H1 (cell line): ENCODE data around the gene SEMA3G. TPM values are rescaled to one million over a fixed set of nuclear protein-coding genes. Genes with fewer than 3 reads are reported as not detected.

Experiments used
- CTCF ChIA-PET: fragments of 300-600 bp; sonication (Branson Sonifier 250); formaldehyde crosslinking; loops from one replicate; lab custom pipeline; 2021; ENCODE audit not compliant: partially characterized antibody; lab: Charles Lee
- POLR2A ChIA-PET: fragments of 300-600 bp; sonication (Branson Sonifier 250); formaldehyde crosslinking; loops from one replicate; lab custom pipeline; 2021; ENCODE audit warnings: inconsistent platforms; ENCODE audit not compliant: partially characterized antibody; lab: Charles Lee
- DNase-seq, 2 experiments: peaks; one replicate each; pipeline versions ENCODE4 v3.0.0 to v3.0.0-alpha.2; 2010 to 2022; ENCODE audit warnings: low spot score in 2 of 2, low read depth in 1 of 2, mixed read lengths in 1 of 2
- FAIRE-seq: peaks from 2 replicates; lab custom pipeline; 2011; peaks lifted over from hg19 to GRCh38; lab: Jason Lieb, UNC
- H2AFZ ChIP-seq: 2 replicates; pipeline ENCODE4 v1.8.1; 2012; ENCODE audit warnings: low read length, inconsistent platforms
- H2AK5ac ChIP-seq: 2 replicates; pipeline ENCODE4 v1.6.1; 2013; ENCODE audit warnings: low read depth, low read length
- H2BK120ac ChIP-seq: replicated peaks from 2 replicates; pipeline ENCODE3; 2013; ENCODE audit warnings: low read depth, low read length, inconsistent platforms
- H2BK12ac ChIP-seq: 2 replicates; pipeline ENCODE4 v1.6.1; 2013; ENCODE audit warnings: low read depth, low read length
- H2BK15ac ChIP-seq: 2 replicates; pipeline ENCODE4 v1.6.1; 2013; ENCODE audit warnings: low read length
- H2BK20ac ChIP-seq: 2 replicates; pipeline ENCODE4 v1.6.1; 2013; ENCODE audit warnings: low read length
- H2BK5ac ChIP-seq: 2 replicates; pipeline ENCODE4 v1.6.1; 2013; ENCODE audit warnings: low read depth, low read length
- H3K14ac ChIP-seq: 2 replicates; pipeline ENCODE4 v1.6.1; 2013; ENCODE audit warnings: inconsistent platforms; ENCODE audit not compliant: insufficient read length
- H3K18ac ChIP-seq: 2 replicates; pipeline ENCODE4 v1.6.1; 2013; ENCODE audit warnings: low read length; ENCODE audit errors: extremely low read depth
- H3K23ac ChIP-seq: 2 replicates; pipeline ENCODE4 v1.6.1; 2013; ENCODE audit warnings: inconsistent platforms; ENCODE audit not compliant: insufficient read length
- H3K23me2 ChIP-seq: 2 replicates; pipeline ENCODE4 v1.6.1; 2013; ENCODE audit warnings: low read depth, low read length
- H3K27ac ChIP-seq: 2 replicates; pipeline ENCODE4 v1.6.1; 2011; ENCODE audit warnings: low read depth, low read length, inconsistent platforms
- H3K27me3 ChIP-seq, 4 experiments: replicated peaks in 1 of 4; 1 replicate in 1 of 4; 2 replicates in 3 of 4; pipeline versions ENCODE4 v1.6.1 to v1.8.1; 2011 to 2013; ENCODE audit warnings: low read length in 3 of 4, mild to moderate bottlenecking in 3 of 4, inconsistent platforms in 2 of 4, mixed read lengths in 2 of 4, moderate library complexity in 1 of 4; ENCODE audit not compliant: control insufficient read depth in 3 of 4, insufficient read depth in 3 of 4; ENCODE audit errors: extremely low read depth in 1 of 4
- H3K36me3 ChIP-seq, 4 experiments: 2 replicates each; pipeline versions ENCODE4 v1.6.1 to v1.8.1; 2011 to 2013; ENCODE audit warnings: mild to moderate bottlenecking in 4 of 4, low read length in 3 of 4, moderate library complexity in 2 of 4, control low read depth in 1 of 4, inconsistent platforms in 1 of 4; ENCODE audit not compliant: insufficient read depth in 4 of 4, control insufficient read depth in 2 of 4
- H3K4ac ChIP-seq: replicated peaks from 2 replicates; pipeline ENCODE3; 2013; ENCODE audit warnings: low read length, low read depth, mixed read lengths, inconsistent platforms; ENCODE audit not compliant: insufficient read length
- H3K4me1 ChIP-seq, 4 experiments: replicated peaks in 1 of 4; 1 replicate in 1 of 4; 2 replicates in 3 of 4; pipeline versions ENCODE4 v1.6.1 to v1.8.1; 2011 to 2013; ENCODE audit warnings: low read length in 3 of 4, inconsistent platforms in 2 of 4, mixed read lengths in 1 of 4; ENCODE audit not compliant: insufficient read depth in 4 of 4, control insufficient read depth in 3 of 4
- H3K4me2 ChIP-seq, 2 experiments: 2 replicates each; pipeline versions ENCODE4 v1.6.1 to v1.8.1; 2011 to 2013; ENCODE audit warnings: low read depth in 2 of 2, low read length in 2 of 2, control low read depth in 1 of 2, inconsistent platforms in 1 of 2, mild to moderate bottlenecking in 1 of 2; ENCODE audit not compliant: insufficient read depth in 1 of 2
- H3K4me3 ChIP-seq, 4 experiments: fragments of 200-600, 300-600 bp in 1 of 4; sonication (generic), shearing (Covaris generic), sonication (Bioruptor Twin) in 1 of 4; 2 replicates each; pipeline versions ENCODE4 v1.5.1 to v1.8.1; 2011 to 2016; ENCODE audit warnings: low read length in 4 of 4, low read depth in 3 of 4, control low read depth in 2 of 4, inconsistent platforms in 2 of 4, mild to moderate bottlenecking in 2 of 4, mixed read lengths in 1 of 4, moderate library complexity in 1 of 4; ENCODE audit not compliant: insufficient read depth in 2 of 4; ENCODE audit errors: extremely low read depth in 1 of 4
- H3K56ac ChIP-seq: replicated peaks from 2 replicates; pipeline ENCODE3; 2013; ENCODE audit warnings: low read depth, mild to moderate bottlenecking, mixed read lengths, low read length, inconsistent platforms; ENCODE audit not compliant: insufficient read length
- H3K79me1 ChIP-seq: 2 replicates; pipeline ENCODE4 v1.6.1; 2013; ENCODE audit warnings: low read depth, low read length, control low read depth
- H3K79me2 ChIP-seq, 2 experiments: 2 replicates each; pipeline versions ENCODE4 v1.6.1 to v1.8.1; 2012 to 2013; ENCODE audit warnings: low read length in 2 of 2, mild to moderate bottlenecking in 2 of 2, inconsistent platforms in 1 of 2; ENCODE audit not compliant: insufficient read depth in 2 of 2, control insufficient read depth in 1 of 2
- H3K9ac ChIP-seq, 4 experiments: replicated peaks in 1 of 4; 1 replicate in 1 of 4; 2 replicates in 3 of 4; pipeline versions ENCODE4 v1.6.1 to v1.8.1; 2011 to 2013; ENCODE audit warnings: low read depth in 3 of 4, low read length in 3 of 4, control low read depth in 2 of 4, mild to moderate bottlenecking in 2 of 4, moderate library complexity in 2 of 4, inconsistent platforms in 1 of 4; ENCODE audit errors: extremely low read depth in 1 of 4
- H3K9me3 ChIP-seq, 2 experiments: 2 replicates each; pipeline versions ENCODE4 v1.6.1 to v1.8.1; 2012 to 2013; ENCODE audit warnings: mild to moderate bottlenecking in 2 of 2, moderate library complexity in 2 of 2, control low read depth in 1 of 2, inconsistent platforms in 1 of 2, low read depth in 1 of 2, low read length in 1 of 2, mixed read lengths in 1 of 2; ENCODE audit not compliant: insufficient read depth in 2 of 2
- H4K20me1 ChIP-seq, 2 experiments: replicated peaks in 1 of 2; 2 replicates each; pipeline versions ENCODE3 to v1.8.1; 2011 to 2013; ENCODE audit warnings: inconsistent platforms in 2 of 2, low read length in 2 of 2, mild to moderate bottlenecking in 1 of 2; ENCODE audit not compliant: insufficient read depth in 2 of 2, control insufficient read depth in 1 of 2
- H4K5ac ChIP-seq: 2 replicates; pipeline ENCODE4 v1.6.1; 2013; ENCODE audit warnings: low read length, low read depth, mixed read lengths, inconsistent platforms; ENCODE audit not compliant: insufficient read length
- H4K8ac ChIP-seq: 2 replicates; pipeline ENCODE4 v1.8.0; 2013; ENCODE audit warnings: mild to moderate bottlenecking, moderate library complexity, low read length, inconsistent platforms; ENCODE audit not compliant: insufficient read depth; ENCODE audit errors: extremely low read depth
- H4K91ac ChIP-seq: replicated peaks from 2 replicates; pipeline ENCODE3; 2013; ENCODE audit warnings: low read length, mixed read lengths, inconsistent platforms; ENCODE audit not compliant: insufficient read length
- ATF2 ChIP-seq: IDR thresholded peaks from 2 replicates; pipeline ENCODE4 v1.6.1; 2012; ENCODE audit warnings: low read length, inconsistent platforms
- ATF3 ChIP-seq: IDR thresholded peaks from 2 replicates; pipeline ENCODE4 v1.6.1; 2011; ENCODE audit warnings: low read depth, mild to moderate bottlenecking, low read length; ENCODE audit not compliant: insufficient read depth
- CBX5 ChIP-seq: fragments of 300-800, 300-1000 bp; sonication (generic); IDR thresholded peaks from 2 replicates; pipeline ENCODE4 v1.7.1; 2016; ENCODE audit warnings: antibody characterized with exemption, low read length, low read depth
- CEBPB ChIP-seq: IDR thresholded peaks from 2 replicates; pipeline ENCODE4 v1.6.1; 2012; ENCODE audit warnings: low read depth, low read length
- MAX ChIP-seq: IDR thresholded peaks from 2 replicates; pipeline ENCODE4 v1.6.1; 2012; ENCODE audit warnings: inconsistent platforms
- USF2 ChIP-seq: IDR thresholded peaks from 2 replicates; pipeline ENCODE4 v1.6.1; 2011; ENCODE audit warnings: low read length, improper control_type of control experiment
- ZNF274 ChIP-seq: IDR thresholded peaks from 2 replicates; pipeline ENCODE4 v1.7.0; 2012; ENCODE audit warnings: low read length, borderline replicate concordance; ENCODE audit errors: extremely low read depth
- WGBS, 2 experiments: shearing (Covaris generic) in 1 of 2; methylation state at CpG; one replicate each; pipeline versions ENCODE4 v1.1.6 to v1.1.7; 2013 to 2015; ENCODE audit warnings: low lambda C conversion rate in 2 of 2, mixed read lengths in 2 of 2, inconsistent platforms in 1 of 2, low coverage in 1 of 2, missing lambda C conversion rate in 1 of 2; ENCODE audit not compliant: insufficient replicate concordance in 2 of 2, insufficient coverage in 1 of 2, insufficient read length in 1 of 2; ENCODE audit errors: extremely low coverage in 1 of 2, missing lambda C conversion rate in 1 of 2; 5-methylcytosine and 5-hydroxymethylcytosine counted together
- polyA plus RNA-seq, 7 experiments: library from polyadenylated mRNA; depleted of rRNA in 3 of 7; stranded (reverse) in 5 of 7; unstranded in 2 of 7; fragments of >200 nt in 5 of 7; fragments of 200-250 nt in 2 of 7; gene quantifications; 1 replicate in 5 of 7; 2 replicates in 1 of 7; 4 replicates in 1 of 7; pipeline versions ENCODE4 v1.2.1 to v1.2.3, GENCODE V29; 2011 to 2013; ENCODE audit warnings: missing spikeins in 2 of 7, mixed read lengths in 2 of 7
- total RNA-seq: library from RNA; stranded (reverse); fragmentation: NEBNext Ultra II Directional; extraction: Animal tissue kit (Norgen Biotek cat#: 25700); gene quantifications from 2 replicates; pipeline ENCODE4 v1.2.1, GENCODE V29; 2021

The SEMA3G gene
- total and polyA plus RNA-seq, 2 of the 8 experiments (the other 6 are each of a cell fraction or from before 2014, with no cell fraction given), result 0.95 to 1.5 TPM

GRCh38 chr3:52429031-52429430 lies 15.9 kb downstream of the SEMA3G start:
- no peak overlapping the region for H2BK12ac ChIP-seq
- H3K23ac ChIP-seq, result no peak overlapping the region
- no peaks in the 10 kb centered on the region for H3K79me2 ChIP-seq
- H3K4me3 ChIP-seq, result no peak overlapping the region
- no peaks in the 10 kb centered on the region for H3K27me3 ChIP-seq
- CTCF ChIA-PET, result interaction anchor here (0.7 to 4.4 kb wide), 14 partner anchors 9 to 414 kb away, joined by 3 to 23 read pairs (median 3); no protein-coding TSS in a partner anchor
- no peak overlapping the region for H2AFZ ChIP-seq
- no peak for DNase-seq
- H2AK5ac ChIP-seq, result no peak overlapping the region
- FAIRE-seq, result no peak
- H3K79me1 ChIP-seq, result no peaks in the 10 kb centered on the region
- H2BK20ac ChIP-seq, result no peak overlapping the region
- no peak overlapping the region for H3K18ac ChIP-seq
- no peak overlapping the region for H4K91ac ChIP-seq
- H3K14ac ChIP-seq, result no peak overlapping the region
- H3K9me3 ChIP-seq, result no peaks in the 10 kb centered on the region
- H3K27ac ChIP-seq, result no peak overlapping the region
- H3K56ac ChIP-seq, result no peak overlapping the region
- H3K23me2 ChIP-seq, result no peaks in the 10 kb centered on the region
- 57% methylated on average over 3 of the region's 3 CpGs; no CpG with 5 or more reads in 1 of the 2 experiments for WGBS, 2 experiments
- no peak overlapping the region for H4K5ac ChIP-seq
- no peaks in the 10 kb centered on the region for H3K36me3 ChIP-seq
- no peak overlapping the region for H3K9ac ChIP-seq
- no peak overlapping the region for H3K4ac ChIP-seq
- no peak overlapping the region for H4K8ac ChIP-seq
- POLR2A ChIA-PET, result interaction anchor here (10.5 kb wide), 1 partner anchor 17 kb away, joined by 112 read pairs; the partner anchor contains the start of gene SEMA3G
- H2BK120ac ChIP-seq, result no peak overlapping the region
- no peak overlapping the region for H2BK5ac ChIP-seq
- no peaks in the 10 kb centered on the region for H4K20me1 ChIP-seq
- H3K4me1 ChIP-seq, result no peaks in the 10 kb centered on the region
- H2BK15ac ChIP-seq, result no peak overlapping the region; the same call in 1 of the 2 replicates
- H3K4me2 ChIP-seq, result no peak overlapping the region
- TF ChIP-seq CEBPB (no peak), ZNF274 (no peak), USF2 (no peak), ATF3 (no peak), CBX5 (no peak), ATF2 (no peak), MAX (no peak)
